Measurements from ENCODE around the gene IGHMBP2.
A peak's percentile ranks its signal among the peaks of the same experiment; 100 is the strongest.

Gene IGHMBP2

GRCh38 chr11:68942751-68943271, 39.1 kb downstream of the IGHMBP2 start:
- no peak for DNase-seq (ENCODE audit: extremely low spot score)
- CTCF ChIA-PET: no interaction called here
- POLR2A ChIA-PET: no interaction called here
- no peak for TF ChIP-seq ZNF384 (IDR thresholded peaks at IDR 0.05)
- TF ChIP-seq ELF4 (IDR thresholded peaks at IDR 0.05): no peak
- no peak for TF ChIP-seq PKNOX1 (IDR thresholded peaks at IDR 0.05)
- no peak for TF ChIP-seq FOXK2 (IDR thresholded peaks at IDR 0.05)
- TF ChIP-seq ARNT (IDR thresholded peaks at IDR 0.05): no peak

- POLR2A ChIA-PET: no interaction called here
- CTCF ChIA-PET: no interaction called here
- TF ChIP-seq L3MBTL2 (conservative IDR thresholded peaks at IDR 0.05) (no peak), PKNOX1 (IDR thresholded peaks at IDR 0.05) (no peak), LEF1 (IDR thresholded peaks at IDR 0.05; ENCODE audit: borderline replicate concordance) (no peak), NFRKB (IDR thresholded peaks at IDR 0.05) (no peak), CTBP1 (IDR thresholded peaks at IDR 0.05; ENCODE audit: borderline replicate concordance) (no peak), ELF4 (IDR thresholded peaks at IDR 0.05) (no peak), ZNF384 (IDR thresholded peaks at IDR 0.05) (no peak), HDGF (IDR thresholded peaks at IDR 0.05; ENCODE audit: borderline replicate concordance) (no peak), ARNT (IDR thresholded peaks at IDR 0.05) (no peak), BHLHE40 (IDR thresholded peaks at IDR 0.05; ENCODE audit: borderline replicate concordance) (no peak)
- DNase-seq (ENCODE audit: extremely low spot score): no peak
Measured at GRCh38 chr11:68946416-68947090, 42.9 kb downstream of the IGHMBP2 start.

GRCh38 chr11:68947151-68947550, 43.5 kb downstream of the IGHMBP2 start:
- ChIA-PET CTCF (no interaction called here), POLR2A (no interaction called here)
- TF ChIP-seq FOXM1 (IDR thresholded peaks at IDR 0.05; ENCODE audit: borderline replicate concordance) (no peak), NFRKB (IDR thresholded peaks at IDR 0.05) (no peak), SUZ12 (IDR thresholded peaks at IDR 0.05) (no peak), L3MBTL2 (conservative IDR thresholded peaks at IDR 0.05) (no peak), ARNT (IDR thresholded peaks at IDR 0.05) (no peak), FOXK2 (IDR thresholded peaks at IDR 0.05) (no peak), PKNOX1 (IDR thresholded peaks at IDR 0.05) (no peak), SP1 (IDR thresholded peaks at IDR 0.05) (no peak), ELF4 (IDR thresholded peaks at IDR 0.05) (no peak), LEF1 (IDR thresholded peaks at IDR 0.05; ENCODE audit: borderline replicate concordance) (no peak), TARDBP (IDR thresholded peaks at IDR 0.05) (no peak), HDGF (IDR thresholded peaks at IDR 0.05; ENCODE audit: borderline replicate concordance) (no peak), CTBP1 (IDR thresholded peaks at IDR 0.05; ENCODE audit: borderline replicate concordance) (no peak), FOXA1 (IDR thresholded peaks at IDR 0.05) (no peak), BHLHE40 (IDR thresholded peaks at IDR 0.05; ENCODE audit: borderline replicate concordance) (no peak)
- DNase-seq (ENCODE audit: extremely low spot score): no peak

- DNase-seq (ENCODE audit: extremely low spot score): no peak
- CTCF ChIA-PET: no interaction called here
- POLR2A ChIA-PET: no interaction called here
- TF ChIP-seq NFRKB (IDR thresholded peaks at IDR 0.05): no peak
Measured at GRCh38 chr11:68948496-68948895, 44.8 kb downstream of the IGHMBP2 start.

- ChIA-PET CTCF (no interaction called here), POLR2A (no interaction called here)
- TF ChIP-seq FOXK2 (IDR thresholded peaks at IDR 0.05) (no peak), HDGF (IDR thresholded peaks at IDR 0.05; ENCODE audit: borderline replicate concordance) (no peak), ZNF384 (IDR thresholded peaks at IDR 0.05) (no peak), NFRKB (IDR thresholded peaks at IDR 0.05) (no peak), L3MBTL2 (conservative IDR thresholded peaks at IDR 0.05) (no peak), SUZ12 (IDR thresholded peaks at IDR 0.05) (no peak), SP1 (IDR thresholded peaks at IDR 0.05) (no peak), FOXM1 (IDR thresholded peaks at IDR 0.05; ENCODE audit: borderline replicate concordance) (no peak), PKNOX1 (IDR thresholded peaks at IDR 0.05) (no peak), FOXA1 (IDR thresholded peaks at IDR 0.05) (no peak), TARDBP (IDR thresholded peaks at IDR 0.05) (no peak), ARNT (IDR thresholded peaks at IDR 0.05) (no peak), LEF1 (IDR thresholded peaks at IDR 0.05; ENCODE audit: borderline replicate concordance) (no peak), CTBP1 (IDR thresholded peaks at IDR 0.05; ENCODE audit: borderline replicate concordance) (no peak), ELF4 (IDR thresholded peaks at IDR 0.05) (no peak), BHLHE40 (IDR thresholded peaks at IDR 0.05; ENCODE audit: borderline replicate concordance) (no peak)
- DNase-seq (ENCODE audit: extremely low spot score): no peak
Measured at GRCh38 chr11:68948935-68949334, 45.2 kb downstream of the IGHMBP2 start.

- ChIA-PET CTCF (interaction anchor here (0.7 to 1.2 kb wide), 2 partner anchors 98 to 105 kb away, joined by 3 read pairs; partner anchors contain the start of gene TPCN2), POLR2A (no interaction called here)
- TF ChIP-seq NFRKB (IDR thresholded peaks at IDR 0.05) (no peak), BHLHE40 (IDR thresholded peaks at IDR 0.05; ENCODE audit: borderline replicate concordance) (no peak), FOXM1 (IDR thresholded peaks at IDR 0.05; ENCODE audit: borderline replicate concordance) (no peak), SUZ12 (IDR thresholded peaks at IDR 0.05) (no peak), PKNOX1 (IDR thresholded peaks at IDR 0.05) (no peak), ZNF384 (IDR thresholded peaks at IDR 0.05) (no peak), LEF1 (IDR thresholded peaks at IDR 0.05; ENCODE audit: borderline replicate concordance) (no peak), TARDBP (IDR thresholded peaks at IDR 0.05) (no peak), CTBP1 (IDR thresholded peaks at IDR 0.05; ENCODE audit: borderline replicate concordance) (no peak), FOXA1 (IDR thresholded peaks at IDR 0.05) (no peak)
- peak; percentile 53 for DNase-seq (ENCODE audit: extremely low spot score)
Measured at GRCh38 chr11:68950270-68950669, 46.6 kb downstream of the IGHMBP2 start.
